Gastroesophageal sphincter (tissue), 4 donors: ENCODE results near the gene TM9SF4. TPM values are rescaled to one million over a fixed set of nuclear protein-coding genes. Genes with fewer than 3 reads are reported as not detected.
"Not testable (repeated sequence)": the region's sequence is repeated elsewhere in the genome, so short reads cannot be mapped to it uniquely, and the experiment has no call there.

Experiments
- ATAC-seq: fragments of 150-250 bp; one replicate; pipeline ENCODE4 v1.9.1; 2016; ENCODE audit warnings: mild to moderate bottlenecking, moderate library complexity
- H3K27ac ChIP-seq, 4 donors: fragments of 200-600 bp; sonication (generic) in 3 of 4; 1 replicate in 3 of 4; 2 replicates in 1 of 4; pipeline ENCODE4 v1.5.1; 2016 to 2019
- H3K27me3 ChIP-seq: fragments of 200-600 bp; sonication (generic); one replicate; pipeline ENCODE4 v1.5.1; 2019
- H3K36me3 ChIP-seq, 2 donors: fragments of 200-600 bp; sonication (generic); one replicate each; pipeline ENCODE4 v1.5.1; 2019; ENCODE audit warnings: control low read depth in 1 of 2
- H3K4me1 ChIP-seq, 3 donors: fragments of 200-600 bp; sonication (generic); 1 replicate in 2 of 3; 2 replicates in 1 of 3; pipeline ENCODE4 v1.5.1; 2016 to 2019; ENCODE audit warnings: control low read depth in 2 of 3
- H3K4me3 ChIP-seq, 2 donors: fragments of 200-600 bp; sonication (generic); one replicate each; pipeline ENCODE4 v1.5.1; 2019; ENCODE audit warnings: mild to moderate bottlenecking in 1 of 2, moderate library complexity in 1 of 2
- H3K9me3 ChIP-seq, 3 donors: fragments of 200-600 bp; sonication (generic); one replicate each; pipeline ENCODE4 v1.5.1; 2017 to 2019; ENCODE audit warnings: control low read depth in 2 of 3
- CTCF ChIP-seq, 4 experiments: fragments of 200-600 bp in 2 of 4; fragments of 450-650 bp in 2 of 4; sonication (generic) in 1 of 4; IDR thresholded peaks; one replicate each; pipeline ENCODE4 v1.5.1; 2017 to 2019; ENCODE audit warnings: antibody characterized with exemption in 4 of 4, mild to moderate bottlenecking in 2 of 4, moderate library complexity in 2 of 4
- EP300 ChIP-seq: sonication (generic); formaldehyde crosslinking; IDR thresholded peaks from one replicate; pipeline ENCODE4 v1.6.1; 2017; ENCODE audit warnings: antibody characterized with exemption, mild to moderate bottlenecking
- POLR2A ChIP-seq, 2 donors: fragments of 450-650 bp; IDR thresholded peaks; one replicate each; pipeline ENCODE4 v1.6.1; 2017; ENCODE audit warnings: antibody characterized with exemption in 2 of 2, mild to moderate bottlenecking in 2 of 2, moderate library complexity in 1 of 2
- POLR2AphosphoS5 ChIP-seq: sonication (generic); formaldehyde crosslinking; IDR thresholded peaks from one replicate; pipeline ENCODE4 v1.6.1; 2017; ENCODE audit warnings: antibody characterized with exemption
- WGBS, 2 donors: methylation state at CpG; one replicate each; pipeline ENCODE4 v1.1.5; 2018; ENCODE audit warnings: low coverage in 1 of 2; 5-methylcytosine and 5-hydroxymethylcytosine counted together
- total RNA-seq, 4 donors: library from RNA; depleted of rRNA; stranded (reverse); fragments of >200 nt; gene quantifications; one replicate each; pipeline ENCODE4 v1.1.0, GENCODE V29; 2016

TM9SF4 gene
- total RNA-seq, 4 donors from 2014 or later = 20.7 to 32.6 (median 22.9) TPM

- Histone ChIP-seq H3K27ac (peak overlapping the region in 1 of 4 donors; percentile 35), H3K4me3 (no peak overlapping the region), H3K36me3 (peaks cover 0 to 47% of the 10 kb centered on the region in 2 donors), H3K9me3 (no peaks in the 10 kb centered on the region), H3K27me3 (no peaks in the 10 kb centered on the region), H3K4me1 (peaks cover 0 to 40% (median 4%) of the 10 kb centered on the region in 3 donors)
- TF ChIP-seq CTCF (IDR thresholded peaks at IDR 0.05) = no peak
- no peak for TF ChIP-seq POLR2AphosphoS5
- TF ChIP-seq POLR2A (IDR thresholded peaks at IDR 0.05) = no peak
- TF ChIP-seq EP300 = no peak
- 71 to 100% methylated on average over 1 to 6 of the region's 6 CpGs for WGBS, 2 donors
- no peak for ATAC-seq
Measured at GRCh38 chr20:32193996-32194395, 84.5 kb downstream of the TM9SF4 start.

DNA sequence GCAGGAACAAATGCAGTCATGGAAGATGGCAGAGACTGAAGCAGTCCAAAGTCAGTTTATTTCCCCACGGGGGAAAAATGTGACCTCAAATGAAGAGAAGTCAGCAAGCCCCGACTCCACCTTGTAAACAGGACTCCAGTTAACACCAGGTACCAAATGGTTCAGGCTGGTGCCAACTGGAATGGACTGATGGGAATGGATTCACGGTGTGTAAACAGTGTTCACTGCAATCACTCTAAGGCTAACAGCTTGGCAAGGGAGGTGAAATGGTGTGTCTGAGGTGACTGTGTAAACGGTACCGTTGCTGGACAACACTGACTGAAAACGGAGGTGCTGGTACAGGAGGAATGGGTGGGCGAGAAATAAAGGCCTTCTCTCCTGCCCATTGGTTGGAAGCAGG, 86.1 kb downstream of the TM9SF4 start:
- H3K36me3 ChIP-seq = peaks cover 0 to 62% of the 10 kb centered on the region in 2 donors
- H3K27me3 ChIP-seq = no peaks in the 10 kb centered on the region
- H3K27ac ChIP-seq = peak overlapping the region in 2 of 4 donors; percentile 24 to 35

DNA sequence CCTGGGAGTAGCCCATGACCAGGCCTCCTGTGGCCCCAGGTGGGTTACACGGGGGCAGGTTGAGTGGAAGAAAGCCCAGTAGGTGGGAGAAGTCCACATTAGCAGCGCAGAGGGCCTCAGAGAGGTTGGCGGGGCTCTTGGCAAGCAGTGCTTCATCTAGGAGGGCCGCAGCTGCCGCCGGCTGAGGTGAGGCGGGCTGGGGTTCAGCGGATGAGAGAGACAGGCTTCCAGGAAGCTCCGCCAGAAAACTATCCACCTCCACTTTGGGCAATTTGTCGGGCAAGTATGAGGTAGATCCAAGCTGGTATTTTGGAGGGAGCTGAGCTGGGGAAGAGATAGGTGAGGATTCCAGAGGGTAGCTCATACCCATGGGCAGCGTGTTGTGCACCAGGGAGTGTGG, 87.1 kb downstream of the TM9SF4 start:
- H3K9me3 ChIP-seq, H3K27me3 ChIP-seq, H3K4me3 ChIP-seq, H3K27ac ChIP-seq, ATAC-seq: not testable (repeated sequence)
- 60% methylated on average over 1 of the region's 11 CpGs; no CpG with 5 or more reads in 1 of the 2 donors for WGBS, 2 donors
- H3K36me3 ChIP-seq = peaks cover 0 to 73% of the 10 kb centered on the region in 2 donors
- H3K4me1 ChIP-seq = peaks cover 0 to 26% (median 1%) of the 10 kb centered on the region in 3 donors

More for the DNA sequence above, 86.1 kb downstream of the TM9SF4 start:
- Histone ChIP-seq H3K9me3 (no peaks in the 10 kb centered on the region), H3K4me1 (peaks cover 0 to 27% (median 0%) of the 10 kb centered on the region in 3 donors), H3K4me3 (no peak overlapping the region)
- 56 to 58% methylated on average over 7 of the region's 7 CpGs for WGBS, 2 donors
- no peak for ATAC-seq
- TF ChIP-seq POLR2AphosphoS5 (peak; percentile 38), EP300 (no peak)

- H3K9me3 ChIP-seq, ATAC-seq, H3K4me3 ChIP-seq, H3K27me3 ChIP-seq, H3K27ac ChIP-seq: not testable (repeated sequence)
- WGBS, 2 donors = 89 to 100% methylated on average over 4 to 8 of the region's 20 CpGs
- peaks cover 0 to 78% of the 10 kb centered on the region in 2 donors for H3K36me3 ChIP-seq
- peaks cover 0 to 32% (median 2%) of the 10 kb centered on the region in 3 donors for H3K4me1 ChIP-seq
Measured at GRCh38 chr20:32197136-32197535, 87.6 kb downstream of the TM9SF4 start.

GRCh38 chr20:32199006-32199405, 89.5 kb downstream of the TM9SF4 start:
- no peak overlapping the region for H3K4me3 ChIP-seq
- peaks cover 5 to 48% (median 10%) of the 10 kb centered on the region in 3 donors for H3K4me1 ChIP-seq
- H3K27ac ChIP-seq = no peak overlapping the region
- no peaks in the 10 kb centered on the region for H3K9me3 ChIP-seq
- TF ChIP-seq CTCF (IDR thresholded peaks at IDR 0.05) (no peak), POLR2A (IDR thresholded peaks at IDR 0.05) (no peak), POLR2AphosphoS5 (no peak), EP300 (no peak)
- 50 to 62% methylated on average over 2 of the region's 4 CpGs for WGBS, 2 donors
- no peak for ATAC-seq
- peaks cover 0 to 79% of the 10 kb centered on the region in 2 donors for H3K36me3 ChIP-seq
- H3K27me3 ChIP-seq = no peaks in the 10 kb centered on the region

- peaks cover 16 to 52% (median 30%) of the 10 kb centered on the region in 3 donors for H3K4me1 ChIP-seq
- no peak for TF ChIP-seq CTCF (IDR thresholded peaks at IDR 0.05)
- TF ChIP-seq EP300 = no peak
- TF ChIP-seq POLR2AphosphoS5 = no peak
- TF ChIP-seq POLR2A (IDR thresholded peaks at IDR 0.05) = no peak
- peaks cover 0 to 58% of the 10 kb centered on the region in 2 donors for H3K36me3 ChIP-seq
Measured at GRCh38 chr20:32201296-32201976, 91.9 kb downstream of the TM9SF4 start.

More at GRCh38 chr20:32201296-32201976, 91.9 kb downstream of the TM9SF4 start:
- Histone ChIP-seq H3K27ac (peak overlapping the region in 2 of 4 donors; percentile 89 to 91), H3K9me3 (no peaks in the 10 kb centered on the region), H3K4me3 (no peak overlapping the region), H3K27me3 (no peaks in the 10 kb centered on the region)
- 83 to 86% methylated on average over 3 to 4 of the region's 4 CpGs for WGBS, 2 donors
- ATAC-seq = no peak
